Type B pancreatic cell (in vitro differentiated cells): Measurements from ENCODE around the gene ARSH. TPM values are rescaled to one million over a fixed set of nuclear protein-coding genes. Genes with fewer than 3 reads are reported as not detected.

Experiments used
- DNase-seq: peaks from one replicate; pipeline ENCODE4 v3.0.0; 2021; ENCODE audit warnings: mixed read lengths; ENCODE audit not compliant: unreplicated experiment; ENCODE audit errors: extremely low spot score
- H3K27ac Mint-ChIP-seq: 2 replicates; pipeline ENCODE4 v1.8.0; 2021; ENCODE audit warnings: mild to moderate bottlenecking, mixed read lengths
- H3K27me3 Mint-ChIP-seq: 2 replicates; pipeline ENCODE4 v1.8.0; 2021; ENCODE audit warnings: mixed read lengths
- H3K36me3 Mint-ChIP-seq: 2 replicates; pipeline ENCODE4 v1.8.0; 2021; ENCODE audit warnings: mixed read lengths
- H3K4me1 Mint-ChIP-seq: one replicate; pipeline ENCODE4 v1.8.0; 2021; ENCODE audit warnings: mixed read lengths; ENCODE audit not compliant: unreplicated experiment
- H3K4me3 Mint-ChIP-seq: 2 replicates; pipeline ENCODE4 v1.8.0; 2021; ENCODE audit warnings: mild to moderate bottlenecking, mixed read lengths
- H3K9me3 Mint-ChIP-seq: 2 replicates; pipeline ENCODE4 v1.8.0; 2021; ENCODE audit warnings: mixed read lengths
- total RNA-seq: library from RNA; stranded (reverse); gene quantifications from 2 replicates; pipeline ENCODE4 v1.2.1, GENCODE V29; 2021; ENCODE audit warnings: low replicate concordance
- TF ChIP-seq, protein P1 (sequence below): fragments of 200-600 bp; sonication (generic); conservative IDR thresholded peaks from 2 replicates; pipeline ENCODE4 v1.5.0; 2021; ENCODE audit warnings: antibody characterized with exemption, mild to moderate bottlenecking

The ARSH gene
- total RNA-seq, 1 donor from 2014 or later = not detected

DNA sequence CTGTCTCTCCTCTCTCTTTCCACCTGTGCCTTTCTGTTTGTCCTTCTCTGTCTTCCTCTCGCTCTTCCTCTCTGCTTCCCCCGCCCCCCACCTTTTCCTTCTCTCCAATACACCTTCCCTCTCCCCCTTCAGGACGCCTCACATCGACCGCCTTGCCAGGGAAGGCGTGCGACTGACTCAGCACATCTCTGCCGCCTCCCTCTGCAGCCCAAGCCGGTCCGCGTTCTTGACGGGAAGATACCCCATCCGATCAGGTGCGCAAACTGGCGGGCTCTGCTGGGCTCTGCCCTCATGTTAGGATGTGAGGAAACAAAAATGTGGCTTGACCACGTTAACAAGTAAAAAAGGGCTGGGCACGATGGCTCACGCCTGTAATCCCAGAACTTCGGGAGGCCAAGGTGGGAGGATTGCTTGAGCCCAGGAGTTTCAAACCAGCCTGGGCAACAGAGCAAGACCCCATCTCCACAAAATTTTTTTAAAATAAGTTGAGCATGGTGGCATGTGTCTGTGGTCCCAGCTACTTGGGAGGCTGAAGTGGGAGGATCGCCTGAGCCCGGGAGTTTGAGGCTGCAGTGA is 70.2 kb downstream of the ARSH start:
- H3K27ac Mint-ChIP-seq = no peak overlapping the region
- no peak for DNase-seq
- no peaks in the 10 kb centered on the region for H3K4me1 Mint-ChIP-seq
- H3K9me3 Mint-ChIP-seq = no peaks in the 10 kb centered on the region
- H3K27me3 Mint-ChIP-seq = peaks cover 27% of the 10 kb centered on the region
- TF ChIP-seq, protein P1, sequence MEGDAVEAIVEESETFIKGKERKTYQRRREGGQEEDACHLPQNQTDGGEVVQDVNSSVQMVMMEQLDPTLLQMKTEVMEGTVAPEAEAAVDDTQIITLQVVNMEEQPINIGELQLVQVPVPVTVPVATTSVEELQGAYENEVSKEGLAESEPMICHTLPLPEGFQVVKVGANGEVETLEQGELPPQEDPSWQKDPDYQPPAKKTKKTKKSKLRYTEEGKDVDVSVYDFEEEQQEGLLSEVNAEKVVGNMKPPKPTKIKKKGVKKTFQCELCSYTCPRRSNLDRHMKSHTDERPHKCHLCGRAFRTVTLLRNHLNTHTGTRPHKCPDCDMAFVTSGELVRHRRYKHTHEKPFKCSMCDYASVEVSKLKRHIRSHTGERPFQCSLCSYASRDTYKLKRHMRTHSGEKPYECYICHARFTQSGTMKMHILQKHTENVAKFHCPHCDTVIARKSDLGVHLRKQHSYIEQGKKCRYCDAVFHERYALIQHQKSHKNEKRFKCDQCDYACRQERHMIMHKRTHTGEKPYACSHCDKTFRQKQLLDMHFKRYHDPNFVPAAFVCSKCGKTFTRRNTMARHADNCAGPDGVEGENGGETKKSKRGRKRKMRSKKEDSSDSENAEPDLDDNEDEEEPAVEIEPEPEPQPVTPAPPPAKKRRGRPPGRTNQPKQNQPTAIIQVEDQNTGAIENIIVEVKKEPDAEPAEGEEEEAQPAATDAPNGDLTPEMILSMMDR = no peak
- H3K36me3 Mint-ChIP-seq = no peaks in the 10 kb centered on the region
- H3K4me3 Mint-ChIP-seq = no peak overlapping the region

Other genes with a start within 250 kb of the ARSH start
- gene GYG2, start 177.6 kb upstream of the ARSH start, total RNA-seq = 19.7 and 49.2 TPM in 2 replicates
- gene ARSD, start 77.2 kb upstream of the ARSH start, total RNA-seq = 38.7 and 54.6 TPM in 2 replicates
- gene ARSF, start 34.9 kb downstream of the ARSH start, total RNA-seq = not detected in 2 replicates